ENCODE data around the gene TRIM36.

TRIM36 gene

DNA sequence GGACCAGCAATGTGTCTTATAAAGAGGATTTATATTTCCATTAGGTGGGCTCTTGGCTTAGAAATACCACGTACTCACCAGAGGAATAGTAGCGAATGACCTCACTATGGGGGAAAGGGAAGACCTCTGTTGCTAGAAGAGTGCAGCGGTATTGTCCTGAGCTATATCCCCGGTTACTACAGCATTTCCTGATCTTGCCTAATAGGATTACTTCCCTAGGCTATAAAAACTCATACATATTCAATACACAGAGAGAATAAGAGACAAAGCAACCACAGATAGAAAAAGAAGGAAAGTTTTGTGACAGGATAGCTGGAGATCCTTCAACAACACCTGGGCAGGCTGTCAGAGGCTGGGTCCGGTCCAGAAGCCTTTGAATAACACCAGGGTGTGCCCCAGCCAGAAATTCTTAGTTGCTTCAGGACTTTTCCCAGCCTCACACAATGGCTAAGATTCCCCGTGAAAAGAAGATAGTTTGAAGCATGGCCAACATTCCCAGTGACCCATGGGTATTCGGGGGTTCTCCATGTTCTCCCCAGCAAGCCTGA is 85.4 kb downstream of the TRIM36 start:
- H3K4me3 ChIP-seq (ENCODE audit: control insufficient read depth, low read depth, low read length): no peak overlapping the region
- no peak for DNase-seq (ENCODE audit: low read depth)
- TF ChIP-seq, protein P1, sequence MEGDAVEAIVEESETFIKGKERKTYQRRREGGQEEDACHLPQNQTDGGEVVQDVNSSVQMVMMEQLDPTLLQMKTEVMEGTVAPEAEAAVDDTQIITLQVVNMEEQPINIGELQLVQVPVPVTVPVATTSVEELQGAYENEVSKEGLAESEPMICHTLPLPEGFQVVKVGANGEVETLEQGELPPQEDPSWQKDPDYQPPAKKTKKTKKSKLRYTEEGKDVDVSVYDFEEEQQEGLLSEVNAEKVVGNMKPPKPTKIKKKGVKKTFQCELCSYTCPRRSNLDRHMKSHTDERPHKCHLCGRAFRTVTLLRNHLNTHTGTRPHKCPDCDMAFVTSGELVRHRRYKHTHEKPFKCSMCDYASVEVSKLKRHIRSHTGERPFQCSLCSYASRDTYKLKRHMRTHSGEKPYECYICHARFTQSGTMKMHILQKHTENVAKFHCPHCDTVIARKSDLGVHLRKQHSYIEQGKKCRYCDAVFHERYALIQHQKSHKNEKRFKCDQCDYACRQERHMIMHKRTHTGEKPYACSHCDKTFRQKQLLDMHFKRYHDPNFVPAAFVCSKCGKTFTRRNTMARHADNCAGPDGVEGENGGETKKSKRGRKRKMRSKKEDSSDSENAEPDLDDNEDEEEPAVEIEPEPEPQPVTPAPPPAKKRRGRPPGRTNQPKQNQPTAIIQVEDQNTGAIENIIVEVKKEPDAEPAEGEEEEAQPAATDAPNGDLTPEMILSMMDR (conservative IDR thresholded peaks at IDR 0.05; ENCODE audit: control insufficient read depth, insufficient read depth, low read depth, low read length): no peak

- no peak for DNase-seq (ENCODE audit: low read depth)
- TF ChIP-seq, protein P1 (conservative IDR thresholded peaks at IDR 0.05; ENCODE audit: control insufficient read depth, insufficient read depth, low read depth, low read length): no peak
- no peak overlapping the region for H3K4me3 ChIP-seq (ENCODE audit: control insufficient read depth, low read depth, low read length)
Observed at GRCh38 chr5:115079924-115080623, 89.6 kb downstream of the TRIM36 start.
